HG02642 (cell line): Measurements from ENCODE around the gene TEX51.
A peak's percentile ranks its signal among the peaks of the same experiment; 100 is the strongest.

Source experiments
- ATAC-seq: cut with Tn5 transposase; IDR thresholded peaks from one replicate; pipeline ENCODE4 v1.9.1; 2021; ENCODE audit warnings: mild to moderate bottlenecking; ENCODE audit not compliant: unreplicated experiment, poor library complexity

TEX51 gene

DNA sequence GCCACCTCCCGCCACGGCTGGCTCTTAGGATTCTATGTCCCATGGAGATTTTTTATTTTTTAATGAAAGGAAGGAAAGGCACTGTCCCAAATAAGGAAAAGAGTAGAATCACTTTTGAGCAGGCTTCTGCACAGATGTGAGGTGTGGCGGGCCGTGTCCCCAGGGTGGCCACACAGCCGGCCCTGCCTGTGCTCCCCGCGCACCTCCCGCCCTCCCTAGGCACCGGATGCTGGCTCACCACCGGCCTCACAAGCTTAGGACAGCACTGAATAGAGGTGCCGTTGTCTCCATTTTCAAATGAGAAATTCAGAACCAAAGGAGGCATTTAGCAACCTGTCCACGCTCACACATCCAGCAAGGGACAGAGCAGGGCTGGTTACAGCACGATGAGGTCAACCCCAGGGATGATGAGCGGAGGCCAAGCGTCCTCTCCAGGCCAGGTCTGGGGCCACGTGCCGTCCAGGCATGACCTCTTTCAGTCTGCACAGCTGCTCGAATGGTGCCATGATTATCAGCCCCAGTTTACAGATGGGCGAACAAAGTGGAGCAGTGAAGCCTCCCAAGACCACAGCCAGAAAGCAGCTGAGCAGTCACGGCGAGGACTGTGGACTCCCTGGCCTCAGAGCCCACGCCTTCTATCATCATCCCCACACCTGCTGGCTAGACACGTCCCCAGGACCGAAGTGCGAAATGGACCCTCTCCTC is 20.7 kb upstream of the TEX51 start:
- no peak for ATAC-seq

DNA sequence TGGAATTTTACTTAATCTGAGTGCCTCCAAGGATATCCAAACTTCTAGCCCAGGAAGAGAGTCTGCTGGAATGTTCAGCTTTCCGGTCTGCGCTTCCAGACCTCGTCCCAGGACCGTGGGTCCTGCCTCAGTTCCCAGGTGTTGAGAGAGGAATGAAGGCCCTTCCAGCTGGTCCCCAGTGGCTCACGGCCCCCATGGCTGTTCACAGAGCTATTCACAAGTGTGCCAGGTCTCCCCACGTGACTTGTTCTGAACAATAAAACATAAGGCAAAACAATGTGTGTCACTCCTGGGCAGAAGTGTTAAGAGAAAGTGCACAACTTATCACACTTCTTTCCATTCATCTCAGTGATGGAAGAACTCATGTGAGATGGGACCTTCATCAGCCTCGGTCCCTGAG is 20.1 kb upstream of the TEX51 start:
- no peak for ATAC-seq

DNA sequence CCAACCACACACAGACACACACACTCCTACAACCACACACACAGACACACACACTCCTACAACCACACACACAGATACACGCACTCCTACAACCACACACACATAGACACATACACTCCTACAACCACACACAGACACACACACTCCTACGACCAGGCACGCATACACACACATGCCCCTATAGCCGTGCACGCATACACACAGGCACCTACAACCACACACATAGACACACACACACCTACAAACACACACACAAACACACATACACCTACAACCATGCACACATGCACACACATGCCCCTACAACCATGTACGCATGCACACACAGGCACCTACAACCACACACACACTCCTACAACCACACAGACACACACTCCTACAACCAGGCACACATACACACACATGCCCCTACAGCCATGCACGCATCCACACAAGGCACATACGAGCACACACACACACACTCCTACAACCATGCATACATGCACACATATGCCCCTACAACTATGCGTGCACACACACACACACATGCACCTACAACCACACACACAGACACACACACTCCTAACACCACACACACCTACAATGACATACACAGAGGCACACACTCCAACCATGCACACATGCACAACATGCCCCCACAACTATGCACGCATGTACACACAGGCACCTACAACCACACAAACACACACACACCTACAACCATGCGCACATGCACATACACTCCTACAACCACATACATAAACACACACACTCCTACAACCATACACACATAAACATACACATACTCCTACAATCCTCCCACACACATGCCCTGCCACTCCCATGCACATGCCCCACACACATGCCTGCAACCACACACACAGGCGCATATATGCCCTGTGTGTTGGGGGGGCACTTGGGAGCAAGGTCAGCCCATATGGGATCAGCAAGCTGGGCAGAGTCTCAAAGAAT is 19.1 kb upstream of the TEX51 start:
- ATAC-seq = no peak

DNA sequence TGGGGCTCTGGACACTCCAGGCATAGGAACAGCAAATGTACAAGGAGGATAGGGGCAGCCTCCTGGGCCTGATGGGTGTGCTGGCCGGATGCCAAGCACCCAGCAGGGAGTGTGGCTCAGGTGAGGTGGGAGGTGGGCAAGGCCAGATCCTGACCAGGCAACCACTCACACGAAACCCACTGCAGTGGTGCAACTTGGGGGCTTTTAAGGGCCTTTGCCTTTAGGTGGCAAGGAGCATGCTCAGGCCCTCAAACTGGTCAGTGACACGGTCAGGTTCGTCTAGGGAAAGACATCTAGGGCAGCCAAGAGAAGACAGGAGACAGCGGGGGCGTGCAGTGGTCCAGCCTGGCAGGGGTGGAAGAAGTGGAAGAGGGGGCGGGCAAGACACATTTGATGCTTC is 18.4 kb upstream of the TEX51 start:
- ATAC-seq = no peak

DNA sequence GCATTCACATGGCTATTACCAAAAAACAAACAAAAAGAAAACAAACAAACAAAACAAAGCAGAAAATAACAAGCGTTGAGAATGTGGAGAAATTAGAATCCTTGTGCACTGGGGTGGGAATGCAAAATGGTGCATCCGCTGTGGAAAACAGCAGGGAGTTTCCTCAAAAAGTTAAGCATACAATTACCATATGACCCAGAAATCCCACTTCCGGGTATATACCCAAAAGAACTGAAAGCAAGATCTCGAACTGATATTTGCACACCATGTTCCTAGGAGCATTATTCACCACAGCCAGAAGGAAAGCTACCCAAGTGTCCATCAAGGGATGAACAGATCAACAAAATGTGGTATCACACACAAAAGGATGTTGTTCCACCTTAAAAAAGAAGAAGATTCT is 17.9 kb upstream of the TEX51 start:
- ATAC-seq = no peak

DNA sequence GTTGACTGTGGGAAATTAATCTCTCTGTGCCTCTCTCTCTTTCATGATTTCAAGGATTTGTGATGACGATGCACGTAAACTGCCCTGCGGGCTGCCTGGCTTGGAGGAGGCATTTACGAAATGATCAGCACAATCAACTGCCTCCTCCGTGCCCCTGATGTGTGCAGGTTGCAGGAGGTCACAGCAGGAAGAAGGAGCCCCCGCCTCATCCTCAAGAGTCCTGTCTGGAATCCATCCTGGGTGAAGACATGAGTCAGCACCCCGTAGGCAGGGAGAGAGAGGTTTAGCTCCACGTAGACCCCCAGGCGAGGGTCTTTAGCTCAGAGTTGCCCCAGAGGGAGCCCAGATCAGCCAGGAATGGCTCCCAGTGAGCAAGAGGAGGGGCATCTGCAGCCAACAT is 17.1 kb upstream of the TEX51 start:
- ATAC-seq = no peak

DNA sequence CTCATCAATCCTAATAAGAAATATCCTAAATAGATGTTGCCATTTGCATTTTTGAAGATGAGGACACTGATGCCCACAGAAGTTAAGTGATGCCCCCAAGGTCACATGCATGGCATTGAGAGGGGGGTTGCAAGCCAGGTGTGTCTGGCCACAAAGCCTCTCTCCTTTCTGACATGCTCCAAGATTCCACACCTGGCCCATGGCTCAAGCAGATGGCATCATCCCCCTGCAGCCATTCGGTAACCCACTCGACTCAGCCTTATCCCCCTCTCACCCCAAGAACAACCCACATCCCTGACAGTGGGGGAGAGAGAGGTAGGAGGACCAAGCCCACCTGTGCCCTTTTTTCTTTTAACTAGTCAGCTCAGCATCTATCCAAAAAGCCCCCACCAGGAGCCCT is 16.5 kb upstream of the TEX51 start:
- no peak for ATAC-seq

DNA sequence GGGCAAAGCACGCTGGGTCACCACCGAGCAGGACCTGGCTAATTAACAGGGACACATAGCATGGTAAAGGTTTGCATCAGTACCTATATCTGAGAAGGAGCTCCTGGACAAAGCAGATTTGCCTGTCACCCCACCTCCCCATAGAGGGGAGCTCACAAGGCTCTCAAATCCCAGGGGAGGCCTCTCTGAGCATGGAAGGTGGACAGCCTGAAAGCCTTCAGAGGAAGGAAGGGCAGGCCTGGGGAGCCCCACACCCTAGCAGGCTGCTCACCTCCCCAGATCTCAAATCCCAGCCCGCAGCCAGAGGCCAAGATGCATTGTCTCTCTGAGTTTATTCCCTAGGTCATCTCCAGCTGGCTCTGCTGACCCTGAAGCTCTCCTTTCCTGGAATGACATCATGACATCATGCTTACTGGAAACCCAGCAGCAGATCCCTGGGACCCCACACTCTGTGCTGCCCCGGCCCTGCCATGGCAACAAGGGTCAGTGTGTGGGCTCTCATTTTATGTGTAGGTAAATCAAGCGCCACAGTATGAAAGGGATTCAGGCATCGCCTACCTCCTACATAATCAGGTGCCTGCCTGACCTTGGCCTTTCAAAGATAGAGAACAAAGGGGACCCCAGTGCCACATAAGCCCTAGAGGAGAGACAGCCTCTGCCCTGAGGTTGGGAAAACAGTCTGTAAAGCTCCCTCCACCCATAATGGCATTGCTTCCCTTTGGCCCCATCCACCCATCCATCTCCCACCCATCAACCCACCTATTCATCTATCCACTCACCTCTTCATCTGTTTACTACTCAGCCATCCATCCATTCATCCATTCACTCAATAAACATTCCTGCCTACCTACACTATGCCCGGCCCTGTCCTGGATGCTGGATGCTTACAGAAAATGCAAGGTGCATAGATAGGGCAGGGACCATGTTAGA is 15.7 kb upstream of the TEX51 start:
- ATAC-seq = no peak

DNA sequence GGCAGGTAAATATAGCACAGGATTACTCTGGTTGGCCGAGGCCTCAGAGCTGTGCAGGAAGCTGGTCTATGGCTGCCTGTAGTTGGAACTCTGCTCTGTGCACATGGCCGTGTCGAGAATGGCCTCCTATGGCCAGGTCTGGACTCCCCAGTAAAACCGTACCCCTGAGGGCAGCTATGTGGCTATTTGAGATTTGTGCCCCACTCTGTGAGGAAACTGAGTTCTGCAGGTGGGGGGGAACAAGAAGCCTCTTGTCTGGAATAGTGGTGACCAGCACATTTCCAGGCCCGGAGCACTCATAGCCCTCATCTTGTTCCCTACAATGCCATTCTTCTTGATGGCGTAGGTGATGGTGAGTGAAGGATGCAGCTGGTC is 15.0 kb upstream of the TEX51 start:
- no peak for ATAC-seq

DNA sequence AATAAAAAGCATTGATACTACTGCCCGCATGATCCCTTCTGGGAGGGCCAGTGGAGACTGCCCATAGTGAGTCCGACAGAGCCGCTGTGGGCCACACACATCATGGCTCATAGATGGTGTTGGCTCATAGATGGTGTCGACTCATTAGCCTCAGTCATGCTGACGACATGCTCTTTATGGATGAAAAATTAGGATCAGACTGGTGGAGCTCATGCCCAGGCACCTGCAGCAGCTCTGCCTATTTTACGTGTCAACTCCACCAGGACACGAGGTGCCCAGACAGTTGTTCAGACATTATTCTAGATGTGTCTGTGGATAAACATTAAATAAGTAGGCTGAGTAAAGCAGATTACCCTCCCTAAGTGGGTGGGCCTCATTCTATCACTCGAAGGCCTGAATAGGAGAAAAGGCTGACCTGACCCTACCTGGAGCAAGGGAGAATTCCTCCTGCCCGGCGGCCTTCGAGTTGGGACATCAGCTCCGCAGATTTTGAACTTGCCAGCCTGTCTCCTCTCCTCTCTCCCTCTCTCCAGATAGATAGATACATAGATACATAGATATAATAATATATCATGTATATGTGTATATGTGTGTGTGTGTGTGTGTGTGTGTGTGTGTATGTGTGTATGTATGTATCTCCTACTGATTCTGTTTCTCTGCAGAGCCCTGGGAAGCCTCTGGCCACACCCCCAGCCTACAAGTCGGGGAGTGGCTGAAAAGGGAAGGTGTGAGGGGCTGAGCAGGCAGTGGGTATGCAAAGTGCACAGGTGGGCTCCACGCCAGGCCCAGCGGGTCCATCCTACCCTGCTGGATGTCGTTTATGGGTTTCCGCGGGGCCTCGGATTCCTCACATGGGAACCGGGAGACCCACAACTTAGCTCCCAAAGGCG is 13.6 kb upstream of the TEX51 start:
- no peak for ATAC-seq

DNA sequence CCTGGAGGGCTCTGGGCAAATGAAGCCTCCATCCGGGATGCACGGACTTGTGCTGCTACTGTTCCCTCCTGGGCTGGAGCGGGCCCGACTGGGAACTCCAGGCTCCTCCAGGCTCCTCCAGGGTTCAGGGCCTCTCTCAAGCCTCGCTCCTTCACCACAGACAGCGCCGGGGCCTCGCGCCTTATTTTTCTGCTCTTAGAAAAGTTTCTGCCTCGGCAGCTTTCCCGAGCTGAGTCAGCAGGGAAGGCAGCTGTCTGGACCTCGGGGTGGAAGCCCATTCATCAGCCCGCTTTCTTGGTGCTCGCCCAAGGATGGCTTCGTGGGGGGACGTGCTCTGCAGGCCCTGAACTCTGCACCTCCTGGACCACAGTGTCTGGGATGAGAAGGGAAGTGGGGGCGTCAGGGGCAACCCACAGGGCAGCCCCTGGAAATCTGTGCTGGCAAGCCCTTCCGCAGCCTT is 12.9 kb upstream of the TEX51 start:
- no peak for ATAC-seq

DNA sequence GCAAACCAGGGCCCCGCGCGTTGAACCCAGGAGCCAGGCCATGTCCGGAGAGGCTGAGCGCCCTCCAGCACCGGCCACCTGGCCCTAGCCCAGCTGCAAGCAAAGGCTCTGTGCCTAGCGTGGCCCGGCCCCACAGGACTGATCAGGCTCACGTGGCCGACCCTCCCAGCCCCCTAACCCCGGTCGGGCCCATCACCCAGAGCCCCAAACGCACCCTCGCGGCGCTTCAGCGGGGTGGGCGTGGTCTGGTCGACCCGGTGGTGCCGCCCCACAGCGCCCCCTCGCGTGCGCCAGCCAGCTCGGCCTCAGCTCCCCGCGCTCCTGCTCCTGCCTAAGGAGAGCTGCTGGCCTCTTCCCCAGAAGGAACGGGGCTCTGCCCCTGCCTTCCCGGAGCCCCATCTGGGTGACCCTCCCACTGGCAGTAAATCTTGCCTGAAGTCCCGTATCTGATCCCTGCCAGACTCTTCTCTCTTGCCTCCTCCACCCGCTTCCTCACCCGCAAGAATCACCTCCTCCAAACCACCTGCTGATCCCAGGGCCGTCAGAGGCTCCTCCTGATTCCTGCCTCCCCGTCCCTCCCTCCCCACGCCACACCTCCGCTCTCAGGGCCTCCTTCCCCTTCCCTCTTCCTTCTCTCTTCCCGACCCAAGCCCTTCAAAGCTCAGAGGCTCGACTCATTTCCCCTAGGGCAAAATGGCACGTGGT is 12.3 kb upstream of the TEX51 start:
- ATAC-seq = peak; percentile 83

DNA sequence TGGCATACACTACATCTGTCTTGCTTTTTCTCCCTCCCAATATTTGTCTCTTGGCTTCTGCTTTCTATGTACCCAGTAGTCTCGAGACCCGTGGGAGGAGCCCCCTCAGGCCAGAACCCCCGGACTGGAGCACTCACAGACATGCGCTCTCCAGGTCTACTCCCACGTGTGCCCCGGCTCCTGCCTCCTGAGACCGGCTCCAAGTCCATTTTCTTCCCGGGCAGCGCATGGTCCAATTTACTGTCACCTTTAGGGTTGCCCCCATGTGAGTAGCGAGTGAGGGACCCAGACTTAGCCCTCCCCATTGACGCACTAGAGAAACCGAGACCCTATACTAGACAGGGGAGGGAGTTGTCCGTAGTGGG is 11.8 kb upstream of the TEX51 start:
- no peak for ATAC-seq

DNA sequence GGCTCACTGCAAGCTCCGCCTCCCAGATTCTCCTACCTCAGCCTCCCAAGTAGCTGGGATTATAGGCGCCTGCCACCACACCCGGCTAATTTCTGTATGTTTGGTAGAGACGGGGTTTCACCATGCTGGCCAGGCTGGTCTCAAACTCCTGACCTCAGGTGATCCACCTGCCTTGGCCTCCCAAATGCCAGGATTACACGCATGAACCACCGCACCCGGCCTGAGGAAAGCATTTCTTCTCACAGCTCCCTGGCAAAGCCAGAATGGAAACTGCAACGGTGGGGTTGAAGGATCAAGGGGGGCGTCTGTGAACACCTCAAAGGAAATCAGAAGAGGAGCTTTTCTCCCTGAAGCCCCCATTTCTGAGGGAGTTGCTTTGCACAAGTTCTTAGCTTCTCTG is 11.2 kb upstream of the TEX51 start:
- ATAC-seq = no peak

DNA sequence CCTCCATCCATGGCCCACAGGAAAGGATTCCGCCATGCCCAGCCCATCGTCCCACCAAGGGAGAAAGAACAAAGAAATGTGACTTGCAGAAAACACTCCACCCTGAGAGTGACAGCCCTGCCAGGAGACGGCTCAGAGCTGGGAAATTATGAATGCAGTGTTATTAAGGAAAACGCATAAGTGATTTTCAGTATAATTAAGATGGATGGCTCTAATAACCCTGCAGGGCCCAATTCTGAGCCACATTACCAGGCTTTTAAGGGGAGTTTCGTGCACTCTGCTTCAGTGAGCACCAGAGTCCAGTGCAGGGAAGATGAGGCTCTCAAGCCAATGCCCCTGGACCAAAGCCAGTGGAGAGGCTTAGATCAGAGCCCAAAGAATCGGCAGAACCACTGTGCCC is 10.6 kb upstream of the TEX51 start:
- ATAC-seq = no peak

DNA sequence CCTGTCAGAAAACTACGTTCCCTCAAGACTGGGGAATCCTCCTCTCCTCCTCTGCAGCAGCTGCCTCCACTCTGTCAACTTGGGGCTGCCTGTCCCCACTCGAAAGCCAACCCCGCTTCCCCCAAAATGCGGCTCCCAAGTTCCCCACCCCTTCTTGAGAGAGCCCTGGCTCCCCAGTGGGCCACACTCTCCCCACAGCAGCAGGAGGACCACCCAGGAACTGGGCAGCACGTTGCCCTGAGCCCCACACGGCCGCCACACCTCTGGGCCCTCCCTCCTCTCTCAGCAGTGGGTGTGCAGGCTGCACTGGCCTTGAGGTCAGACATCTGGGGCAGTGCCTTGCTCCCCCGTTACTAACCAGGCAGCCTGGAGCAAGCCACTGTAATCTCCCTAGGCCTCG is 9.6 kb upstream of the TEX51 start:
- ATAC-seq = no peak

DNA sequence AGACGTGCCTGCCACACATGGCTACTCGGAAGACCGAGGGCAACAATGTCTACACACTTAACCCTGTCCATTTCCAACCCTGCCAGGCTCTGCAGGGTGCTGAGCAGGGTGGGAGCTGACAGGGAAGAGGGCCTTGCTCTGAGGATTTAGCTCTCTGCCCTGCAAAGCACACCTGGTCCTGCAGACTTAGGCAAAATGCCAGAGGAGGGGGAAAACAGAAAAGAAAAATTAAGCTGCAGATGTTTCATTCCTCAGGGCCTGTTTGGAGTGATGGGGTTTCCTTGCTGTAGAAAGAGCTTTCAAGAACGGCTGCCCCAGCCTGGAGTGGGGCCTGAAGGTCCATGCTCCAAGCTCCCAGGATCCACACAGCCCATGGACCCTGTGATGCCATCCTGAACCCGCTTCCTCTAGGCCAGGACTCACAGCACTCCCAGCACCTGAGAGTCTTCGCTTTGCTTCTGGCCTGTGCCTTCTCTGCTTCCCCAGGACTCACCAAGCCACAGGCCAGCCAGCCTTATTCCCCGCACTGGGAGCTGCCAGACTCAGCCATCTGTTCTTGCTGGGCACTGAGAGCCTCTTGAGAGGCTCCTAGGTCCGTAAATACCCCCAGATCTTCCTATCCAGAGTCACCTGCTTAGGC is 9.1 kb upstream of the TEX51 start:
- ATAC-seq = no peak

DNA sequence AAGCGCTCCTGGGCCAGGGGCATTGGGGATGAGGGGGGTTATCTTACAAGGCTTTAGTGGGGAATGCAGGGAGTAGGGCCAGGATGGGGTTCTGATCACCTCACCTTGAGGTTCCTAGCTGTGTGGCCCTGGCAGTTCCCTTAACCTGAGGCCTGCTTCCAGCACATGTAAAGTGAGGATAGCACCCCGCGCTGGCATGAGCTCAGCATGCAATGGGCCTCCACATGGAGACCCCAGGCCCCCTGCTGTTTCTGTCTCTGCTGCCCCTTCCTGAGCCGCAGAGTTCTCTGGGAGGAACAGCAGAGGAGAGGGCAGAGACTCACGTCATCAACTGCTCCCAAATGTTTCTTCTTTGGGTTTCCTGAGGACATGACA is 8.6 kb upstream of the TEX51 start:
- ATAC-seq = no peak
